ENCODE measurements around the gene BCL2L14.
A peak's percentile ranks its signal among the peaks of the same experiment; 100 is the strongest.

Gene BCL2L14

GRCh38 chr12:12051668-12052067, 19.1 kb upstream of the BCL2L14 start:
- DNase-seq (ENCODE audit: extremely low spot score, insufficient read length, low read depth) (no peak), FAIRE-seq (no peak)

- FAIRE-seq = no peak
Measured at GRCh38 chr12:12054993-12055392, 15.7 kb upstream of the BCL2L14 start.

DNA sequence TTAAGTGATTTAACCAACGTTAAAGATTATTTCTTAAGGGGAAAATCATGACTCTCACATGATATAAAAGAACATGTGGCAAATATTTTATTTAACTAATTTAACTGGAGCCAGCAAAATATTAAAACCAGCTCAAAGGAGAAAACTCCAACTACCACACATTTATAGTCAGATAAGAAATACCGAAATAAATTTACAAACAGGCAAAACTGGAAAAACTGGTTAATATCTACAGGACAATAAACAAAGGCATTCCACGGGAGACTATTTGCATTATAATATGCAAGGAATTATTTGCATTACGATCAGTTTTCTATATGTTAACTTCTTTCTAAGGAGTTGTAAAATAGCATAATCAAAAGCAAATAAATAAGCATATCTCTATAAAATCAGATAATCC, 13.8 kb upstream of the BCL2L14 start:
- FAIRE-seq (no peak), DNase-seq (ENCODE audit: extremely low spot score, insufficient read length, low read depth) (no peak)

More at GRCh38 chr12:12054993-12055392, 15.7 kb upstream of the BCL2L14 start:
- no peak for DNase-seq (ENCODE audit: extremely low spot score, insufficient read length, low read depth)

DNA sequence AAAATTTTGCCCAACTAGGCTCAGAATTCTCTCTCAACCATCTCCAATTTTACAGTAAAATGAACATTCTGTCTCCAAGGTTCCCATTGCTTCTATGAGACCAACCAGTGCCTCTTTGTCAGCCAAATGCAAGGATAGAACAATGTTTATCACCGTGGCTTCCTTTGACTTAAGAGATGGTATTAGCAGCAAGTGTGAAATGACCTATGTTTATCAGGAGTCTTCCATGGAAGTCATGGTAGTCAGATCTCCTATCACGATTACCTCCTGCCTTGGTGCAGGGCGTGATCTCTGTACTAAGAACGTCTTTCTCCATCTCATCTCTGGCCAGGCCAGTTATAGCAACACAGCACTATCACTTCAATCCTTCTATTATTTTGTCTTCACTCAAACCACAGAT, 6.1 kb upstream of the BCL2L14 start:
- no peak for FAIRE-seq

GRCh38 chr12:12068751-12069150, 2.0 kb upstream of the BCL2L14 start:
- FAIRE-seq = no peak
- DNase-seq (ENCODE audit: extremely low spot score, insufficient read length, low read depth) = no peak

More for the DNA sequence above, 6.1 kb upstream of the BCL2L14 start:
- no peak for DNase-seq (ENCODE audit: extremely low spot score, insufficient read length, low read depth)

DNA sequence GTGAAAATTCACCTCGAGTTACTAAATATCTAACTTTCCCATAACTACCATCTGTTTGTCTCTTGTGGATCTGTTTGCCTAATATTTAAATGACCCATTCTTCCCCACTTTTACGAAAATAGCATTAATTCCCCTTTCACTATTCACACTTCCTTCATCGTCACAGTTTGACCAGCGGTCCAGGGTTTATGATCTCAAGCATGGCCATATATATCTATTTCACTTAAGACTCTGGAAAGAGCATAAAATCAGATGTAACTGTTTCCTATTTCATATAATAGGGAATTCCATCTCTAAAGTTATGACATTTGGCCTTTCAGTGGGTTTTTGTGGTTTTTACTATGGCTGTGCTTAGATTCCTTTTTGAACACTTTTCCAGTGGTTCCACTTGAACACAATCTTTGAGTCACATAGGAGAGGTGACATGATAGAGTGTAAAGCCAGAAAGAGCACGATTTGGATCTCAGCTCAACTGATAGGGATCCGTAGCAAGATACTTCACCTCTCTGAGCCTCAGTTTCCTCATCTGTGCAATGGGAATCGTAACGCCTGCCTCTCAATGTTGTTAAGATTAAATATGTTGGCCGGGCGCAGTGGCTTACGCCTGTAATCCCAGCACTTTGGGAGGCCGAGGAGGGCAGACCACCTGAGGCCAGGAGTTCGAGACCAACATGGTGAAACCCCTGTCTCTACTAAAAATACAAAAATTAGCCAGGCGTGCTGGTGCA, 754 bp upstream of the BCL2L14 start:
- FAIRE-seq = no peak

GRCh38 chr12:12072064-12072760, 1.5 kb downstream of the BCL2L14 start:
- peak; percentile 66 for FAIRE-seq
- DNase-seq (ENCODE audit: extremely low spot score, insufficient read length, low read depth) = no peak

More for the DNA sequence above, 754 bp upstream of the BCL2L14 start:
- no peak for DNase-seq (ENCODE audit: extremely low spot score, insufficient read length, low read depth)

DNA sequence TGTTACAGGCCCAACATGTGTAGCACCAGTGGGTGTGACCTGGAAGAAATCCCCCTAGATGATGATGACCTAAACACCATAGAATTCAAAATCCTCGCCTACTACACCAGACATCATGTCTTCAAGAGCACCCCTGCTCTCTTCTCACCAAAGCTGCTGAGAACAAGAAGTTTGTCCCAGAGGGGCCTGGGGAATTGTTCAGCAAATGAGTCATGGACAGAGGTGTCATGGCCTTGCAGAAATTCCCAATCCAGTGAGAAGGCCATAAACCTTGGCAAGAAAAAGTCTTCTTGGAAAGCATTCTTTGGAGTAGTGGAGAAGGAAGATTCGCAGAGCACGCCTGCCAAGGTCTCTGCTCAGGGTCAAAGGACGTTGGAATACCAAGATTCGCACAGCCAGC, 8.6 kb downstream of the BCL2L14 start:
- DNase-seq (ENCODE audit: extremely low spot score, insufficient read length, low read depth) (no peak), FAIRE-seq (no peak)

DNA sequence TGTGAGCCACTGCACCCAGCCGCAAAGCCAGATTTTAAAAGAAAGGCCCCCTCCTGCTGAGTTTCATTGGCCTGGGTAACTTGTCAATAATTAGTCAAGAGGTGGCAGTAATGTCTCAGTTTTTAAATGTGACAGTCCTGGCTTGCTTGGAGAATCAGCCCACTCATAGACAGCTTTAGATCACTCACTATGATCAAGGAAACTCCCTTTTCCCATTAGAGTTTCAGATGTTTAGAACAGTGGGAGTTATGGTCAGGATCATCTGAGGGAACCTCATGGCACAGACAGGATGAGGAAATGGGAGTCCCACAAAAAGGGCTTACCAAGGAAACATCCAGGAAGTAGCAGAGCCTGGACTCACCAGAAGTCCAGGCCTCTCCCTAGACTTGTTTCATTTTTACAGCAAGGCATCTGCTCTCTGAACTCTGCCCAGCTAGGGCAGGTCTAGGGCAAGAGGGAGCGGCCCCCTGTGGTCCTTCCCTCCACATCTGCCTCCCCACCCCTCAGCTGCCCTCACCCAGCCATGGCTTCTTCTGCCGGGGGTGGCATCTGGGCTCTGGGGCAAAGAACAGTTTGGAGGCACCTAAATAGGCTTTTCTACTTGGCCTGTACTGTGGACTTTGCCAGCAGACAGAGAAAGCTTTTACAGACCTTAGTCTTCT, 11.2 kb downstream of the BCL2L14 start:
- DNase-seq (ENCODE audit: extremely low spot score, insufficient read length, low read depth) = peak; percentile 48
- peak; percentile 51 for FAIRE-seq

- FAIRE-seq (no peak), DNase-seq (ENCODE audit: extremely low spot score, insufficient read length, low read depth) (no peak)
Measured at GRCh38 chr12:12083688-12084087, 12.9 kb downstream of the BCL2L14 start.

GRCh38 chr12:12086362-12086761, 15.6 kb downstream of the BCL2L14 start:
- no peak for DNase-seq (ENCODE audit: extremely low spot score, insufficient read length, low read depth)
- FAIRE-seq = no peak

- DNase-seq (ENCODE audit: extremely low spot score, insufficient read length, low read depth) = no peak
- no peak for FAIRE-seq
Measured at GRCh38 chr12:12086973-12087692, 16.4 kb downstream of the BCL2L14 start.

- no peak for DNase-seq (ENCODE audit: extremely low spot score, insufficient read length, low read depth)
- FAIRE-seq = no peak
Measured at GRCh38 chr12:12087693-12088034, 16.9 kb downstream of the BCL2L14 start.

- no peak for FAIRE-seq
Measured at GRCh38 chr12:12088147-12088546, 17.4 kb downstream of the BCL2L14 start.

GRCh38 chr12:12088761-12089160, 18.0 kb downstream of the BCL2L14 start:
- no peak for DNase-seq (ENCODE audit: extremely low spot score, insufficient read length, low read depth)
- no peak for FAIRE-seq

More at GRCh38 chr12:12088147-12088546, 17.4 kb downstream of the BCL2L14 start:
- no peak for DNase-seq (ENCODE audit: extremely low spot score, insufficient read length, low read depth)

DNA sequence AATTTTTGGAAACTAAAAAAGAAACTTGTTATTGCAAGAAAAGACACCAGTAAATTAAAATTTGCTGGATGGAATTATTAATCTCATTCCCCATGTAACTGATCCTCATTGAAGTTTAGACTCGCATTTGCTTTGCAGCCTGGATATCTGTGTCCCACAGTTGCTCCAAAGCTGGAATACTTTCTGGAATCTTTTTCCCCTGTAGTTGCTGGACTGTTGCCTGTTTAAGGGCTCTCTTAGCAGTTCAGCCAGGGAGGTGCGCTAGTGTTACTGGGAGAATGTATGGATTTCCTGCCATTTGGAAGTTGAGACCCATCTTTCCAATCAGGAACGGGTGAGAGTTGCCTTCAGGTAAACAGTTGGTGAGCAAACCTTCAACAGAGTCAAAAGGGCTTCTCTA, 20.3 kb downstream of the BCL2L14 start:
- no peak for DNase-seq (ENCODE audit: extremely low spot score, insufficient read length, low read depth)
- no peak for FAIRE-seq

DNA sequence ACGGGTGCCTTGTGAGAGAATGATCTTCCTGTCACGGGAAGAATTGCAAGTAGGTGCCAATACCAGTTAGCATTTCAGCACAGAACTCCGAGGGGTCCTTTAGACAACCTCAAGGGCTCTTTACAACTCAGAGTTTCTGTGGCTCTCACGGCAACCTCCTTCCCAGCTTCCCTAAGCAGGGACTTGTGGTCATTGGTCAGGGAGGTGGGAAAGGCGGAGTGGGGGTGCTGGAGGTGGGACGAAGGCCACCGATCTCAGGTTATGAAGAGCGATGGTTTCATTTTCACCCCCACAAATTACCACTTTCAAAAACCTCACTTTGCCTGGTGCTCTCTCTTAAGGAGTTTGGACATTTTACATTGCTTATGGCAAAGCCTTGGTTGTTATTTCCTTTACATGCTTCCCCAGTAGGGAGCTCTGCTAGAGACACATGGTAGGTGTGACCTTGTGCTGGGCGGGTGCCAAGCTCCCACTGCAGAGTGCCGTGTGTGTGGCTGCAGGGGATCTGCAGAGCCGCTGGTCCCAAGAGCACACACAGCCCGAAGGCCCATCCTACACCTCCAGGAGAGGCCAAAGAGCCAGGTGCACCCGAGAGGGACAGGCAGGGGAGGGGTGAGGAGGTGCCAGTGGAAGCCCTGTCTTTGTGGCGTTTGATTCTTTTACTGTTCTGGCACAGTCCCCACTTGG, 21.4 kb downstream of the BCL2L14 start:
- FAIRE-seq (no peak), DNase-seq (ENCODE audit: extremely low spot score, insufficient read length, low read depth) (no peak)

DNA sequence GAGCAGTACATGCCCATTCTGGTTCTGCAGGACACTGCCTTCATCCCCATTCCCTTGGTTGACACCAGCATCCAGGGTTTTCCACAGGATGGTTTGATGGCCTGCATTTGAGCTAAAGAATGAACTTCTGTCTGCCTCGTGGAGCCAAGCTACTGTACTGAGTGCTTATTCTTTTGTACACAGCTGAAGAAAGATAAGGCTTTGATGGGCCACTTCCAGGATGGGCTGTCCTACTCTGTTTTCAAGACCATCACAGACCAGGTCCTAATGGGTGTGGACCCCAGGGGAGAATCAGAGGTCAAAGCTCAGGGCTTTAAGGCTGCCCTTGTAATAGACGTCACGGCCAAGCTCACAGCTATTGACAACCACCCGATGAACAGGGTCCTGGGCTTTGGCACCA, 23.7 kb downstream of the BCL2L14 start:
- no peak for FAIRE-seq
- no peak for DNase-seq (ENCODE audit: extremely low spot score, insufficient read length, low read depth)

DNA sequence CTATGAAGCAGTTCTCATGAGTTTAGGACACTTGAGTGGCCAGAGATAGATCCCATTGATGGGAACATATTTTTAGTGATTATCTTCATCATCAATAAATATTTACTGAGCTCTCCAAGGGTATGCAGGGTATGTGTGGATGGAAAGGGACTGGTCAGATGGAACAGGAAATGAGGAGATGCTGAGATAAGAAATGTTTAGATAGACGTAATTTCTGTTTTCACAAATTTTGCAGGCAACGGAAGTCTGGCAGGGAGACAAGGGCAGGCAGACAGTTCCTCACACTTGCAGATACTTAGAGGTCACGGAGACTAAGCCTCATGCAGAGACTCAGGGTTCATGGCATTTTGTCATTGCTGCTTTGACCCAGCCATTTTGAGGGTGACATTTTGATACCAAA, 24.3 kb downstream of the BCL2L14 start:
- DNase-seq (ENCODE audit: extremely low spot score, insufficient read length, low read depth) (no peak), FAIRE-seq (no peak)

All from GM18507 (cell line).